ENCODE measurements around the gene UVRAG.

DNA sequence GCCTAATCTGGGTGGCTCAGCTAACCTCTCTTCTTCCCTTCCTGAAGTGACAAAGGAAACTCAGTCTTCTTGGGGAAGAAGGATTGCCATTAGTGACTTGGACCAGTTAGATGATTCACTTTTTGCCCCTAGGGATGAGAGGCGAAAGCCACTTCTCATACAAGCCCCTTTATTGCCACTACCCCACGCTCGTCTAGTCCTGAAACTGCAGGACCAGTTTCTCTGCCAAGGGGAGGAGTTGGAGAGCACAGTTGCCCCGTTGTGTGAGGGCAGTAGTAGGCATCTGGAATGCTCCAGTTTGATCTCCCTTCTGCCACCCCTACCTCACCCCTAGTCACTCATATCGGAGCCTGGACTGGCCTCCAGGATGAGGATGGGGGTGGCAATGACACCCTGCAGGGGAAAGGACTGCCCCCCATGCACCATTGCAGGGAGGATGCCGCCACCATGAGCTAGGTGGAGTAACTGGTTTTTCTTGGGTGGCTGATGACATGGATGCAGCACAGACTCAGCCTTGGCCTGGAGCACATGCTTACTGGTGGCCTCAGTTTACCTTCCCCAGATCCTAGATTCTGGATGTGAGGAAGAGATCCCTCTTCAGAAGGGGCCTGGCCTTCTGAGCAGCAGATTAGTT is 14.2 kb upstream of the UVRAG start:
- no peak for TF ChIP-seq POLR2A (IDR thresholded peaks at IDR 0.05)
- TF ChIP-seq, protein P1, sequence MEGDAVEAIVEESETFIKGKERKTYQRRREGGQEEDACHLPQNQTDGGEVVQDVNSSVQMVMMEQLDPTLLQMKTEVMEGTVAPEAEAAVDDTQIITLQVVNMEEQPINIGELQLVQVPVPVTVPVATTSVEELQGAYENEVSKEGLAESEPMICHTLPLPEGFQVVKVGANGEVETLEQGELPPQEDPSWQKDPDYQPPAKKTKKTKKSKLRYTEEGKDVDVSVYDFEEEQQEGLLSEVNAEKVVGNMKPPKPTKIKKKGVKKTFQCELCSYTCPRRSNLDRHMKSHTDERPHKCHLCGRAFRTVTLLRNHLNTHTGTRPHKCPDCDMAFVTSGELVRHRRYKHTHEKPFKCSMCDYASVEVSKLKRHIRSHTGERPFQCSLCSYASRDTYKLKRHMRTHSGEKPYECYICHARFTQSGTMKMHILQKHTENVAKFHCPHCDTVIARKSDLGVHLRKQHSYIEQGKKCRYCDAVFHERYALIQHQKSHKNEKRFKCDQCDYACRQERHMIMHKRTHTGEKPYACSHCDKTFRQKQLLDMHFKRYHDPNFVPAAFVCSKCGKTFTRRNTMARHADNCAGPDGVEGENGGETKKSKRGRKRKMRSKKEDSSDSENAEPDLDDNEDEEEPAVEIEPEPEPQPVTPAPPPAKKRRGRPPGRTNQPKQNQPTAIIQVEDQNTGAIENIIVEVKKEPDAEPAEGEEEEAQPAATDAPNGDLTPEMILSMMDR (IDR thresholded peaks at IDR 0.05): no peak
- TF ChIP-seq EP300 (IDR thresholded peaks at IDR 0.05): no peak

Data from tibial nerve (tissue), 4 donors.